A673 (cell line): ENCODE results near the gene MTFMT. TPM values are rescaled to one million over a fixed set of nuclear protein-coding genes. Genes with fewer than 3 reads are reported as not detected.
"Not testable (repeated sequence)": the region's sequence is repeated elsewhere in the genome, so short reads cannot be mapped to it uniquely, and the experiment has no call there.

Experiments used
- BruUV-seq: library from RNA; stranded (reverse); fragments of 400-500 nt; replicated peaks from 2 replicates; lab custom pipeline; 2021; lab: Mats Ljungman, UMichigan
- CTCF ChIA-PET: fragments of 300-600 bp; sonication (Branson Sonifier 250); formaldehyde crosslinking; loops from one replicate; lab custom pipeline; 2022; ENCODE audit warnings: antibody characterized with exemption; lab: Charles Lee
- POLR2A ChIA-PET: fragments of 300-600 bp; sonication (Branson Sonifier 250); formaldehyde crosslinking; loops from one replicate; lab custom pipeline; 2022; ENCODE audit warnings: antibody characterized with exemption; ENCODE audit not compliant: low non-redundant PET; lab: Charles Lee
- DNase-seq: peaks from one replicate; pipeline ENCODE4 v3.0.0-alpha.2; 2015; ENCODE audit warnings: low spot score
- H3K27ac ChIP-seq: fragments of 200-600 bp; sonication (generic); 2 replicates; pipeline ENCODE4 v1.5.1; 2016; ENCODE audit warnings: mixed run types, low read depth, mild to moderate bottlenecking, mixed read lengths, antibody characterized with exemption, low read length; ENCODE audit not compliant: poor library complexity, severe bottlenecking
- H3K27me3 ChIP-seq: fragments of 200-600 bp; sonication (generic); replicated peaks from 2 replicates; pipeline ENCODE4 v1.6.1; 2017; ENCODE audit warnings: mixed run types, low read depth, mild to moderate bottlenecking, mixed read lengths, antibody characterized with exemption, low read length; ENCODE audit not compliant: insufficient read depth, poor library complexity
- H3K36me3 ChIP-seq: fragments of 200-600 bp; sonication (generic); 2 replicates; pipeline ENCODE4 v1.6.1; 2016; ENCODE audit warnings: mixed run types, mild to moderate bottlenecking, mixed read lengths, antibody characterized with exemption, low read length; ENCODE audit not compliant: insufficient read depth, poor library complexity, severe bottlenecking
- H3K4me1 ChIP-seq: fragments of 200-600 bp; sonication (generic); 2 replicates; pipeline ENCODE4 v1.6.1; 2017; ENCODE audit warnings: mixed run types, mild to moderate bottlenecking, mixed read lengths, antibody characterized with exemption, low read length; ENCODE audit not compliant: insufficient read depth, poor library complexity, severe bottlenecking
- H3K4me3 ChIP-seq: fragments of 200-600 bp; sonication (generic); 2 replicates; pipeline ENCODE4 v1.5.1; 2016; ENCODE audit warnings: low read depth, mixed run types, mild to moderate bottlenecking, mixed read lengths, low read length; ENCODE audit not compliant: poor library complexity, severe bottlenecking
- H3K9me3 ChIP-seq: fragments of 200-600 bp; sonication (generic); 2 replicates; pipeline ENCODE4 v1.6.1; 2016; ENCODE audit warnings: mixed run types, low read depth, mild to moderate bottlenecking, mixed read lengths, antibody characterized with exemption, low read length; ENCODE audit not compliant: poor library complexity, severe bottlenecking
- EZH2 ChIP-seq: fragments of 200-600 bp; sonication (generic); IDR thresholded peaks from 2 replicates; pipeline ENCODE4 v1.6.1; 2017; ENCODE audit warnings: borderline replicate concordance, low read depth, mild to moderate bottlenecking, mixed read lengths, antibody characterized with exemption, low read length; ENCODE audit not compliant: poor library complexity, severe bottlenecking
- intact Hi-C: fragments of 100-400 bp; cut with micrococcal nuclease; formaldehyde crosslinking; loops from one replicate; pipeline ENCODE4 v1.10.0; 2022; ENCODE audit not compliant: unreplicated experiment
- total RNA-seq: library from RNA; stranded (reverse); gene quantifications from 2 replicates; pipeline ENCODE4 v1.2.3, GENCODE V29; 2021
- TF ChIP-seq, protein P1 (sequence below): fragments of 300-800, 200-600 bp; sonication (generic); conservative IDR thresholded peaks from 2 replicates; pipeline ENCODE4 v1.5.1; 2017; ENCODE audit warnings: low read depth, mild to moderate bottlenecking, antibody characterized with exemption, low read length, moderate library complexity, mixed read lengths

Gene MTFMT
- total RNA-seq, 1 experiment from 2014 or later: 26.2 TPM

DNA sequence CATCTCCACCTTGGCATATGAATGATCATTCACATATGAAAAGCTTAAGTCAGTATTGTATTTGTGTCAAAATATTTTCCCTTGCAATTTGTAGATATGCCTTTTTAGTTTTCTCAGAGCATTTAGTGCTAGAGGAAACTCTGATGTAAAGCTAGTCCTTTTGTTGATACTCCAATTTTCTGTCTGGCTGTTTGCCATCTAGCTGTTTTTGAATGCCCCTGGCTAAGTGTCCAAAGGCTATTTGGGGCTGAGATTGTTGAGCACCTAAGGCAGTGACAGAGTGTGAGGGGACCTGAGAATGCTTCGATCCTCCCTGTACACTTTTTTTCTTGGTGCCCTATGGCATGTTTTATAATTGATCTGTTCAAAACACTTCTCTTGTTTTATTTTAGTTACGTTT, 18.8 kb upstream of the MTFMT start:
- H3K4me1 ChIP-seq: peaks cover 11% of the 10 kb centered on the region
- TF ChIP-seq, protein P1, sequence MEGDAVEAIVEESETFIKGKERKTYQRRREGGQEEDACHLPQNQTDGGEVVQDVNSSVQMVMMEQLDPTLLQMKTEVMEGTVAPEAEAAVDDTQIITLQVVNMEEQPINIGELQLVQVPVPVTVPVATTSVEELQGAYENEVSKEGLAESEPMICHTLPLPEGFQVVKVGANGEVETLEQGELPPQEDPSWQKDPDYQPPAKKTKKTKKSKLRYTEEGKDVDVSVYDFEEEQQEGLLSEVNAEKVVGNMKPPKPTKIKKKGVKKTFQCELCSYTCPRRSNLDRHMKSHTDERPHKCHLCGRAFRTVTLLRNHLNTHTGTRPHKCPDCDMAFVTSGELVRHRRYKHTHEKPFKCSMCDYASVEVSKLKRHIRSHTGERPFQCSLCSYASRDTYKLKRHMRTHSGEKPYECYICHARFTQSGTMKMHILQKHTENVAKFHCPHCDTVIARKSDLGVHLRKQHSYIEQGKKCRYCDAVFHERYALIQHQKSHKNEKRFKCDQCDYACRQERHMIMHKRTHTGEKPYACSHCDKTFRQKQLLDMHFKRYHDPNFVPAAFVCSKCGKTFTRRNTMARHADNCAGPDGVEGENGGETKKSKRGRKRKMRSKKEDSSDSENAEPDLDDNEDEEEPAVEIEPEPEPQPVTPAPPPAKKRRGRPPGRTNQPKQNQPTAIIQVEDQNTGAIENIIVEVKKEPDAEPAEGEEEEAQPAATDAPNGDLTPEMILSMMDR: no peak
- no peak for TF ChIP-seq EZH2
- H3K4me3 ChIP-seq: no peak overlapping the region
- no peak overlapping the region for H3K27ac ChIP-seq
- no peak for DNase-seq
- no peaks in the 10 kb centered on the region for H3K9me3 ChIP-seq
- no TSS peak for BruUV-seq
- intact Hi-C loops: no loop called here
- ChIA-PET POLR2A (no interaction called here), CTCF (no interaction called here)
- H3K27me3 ChIP-seq: no peaks in the 10 kb centered on the region
- no peaks in the 10 kb centered on the region for H3K36me3 ChIP-seq

DNA sequence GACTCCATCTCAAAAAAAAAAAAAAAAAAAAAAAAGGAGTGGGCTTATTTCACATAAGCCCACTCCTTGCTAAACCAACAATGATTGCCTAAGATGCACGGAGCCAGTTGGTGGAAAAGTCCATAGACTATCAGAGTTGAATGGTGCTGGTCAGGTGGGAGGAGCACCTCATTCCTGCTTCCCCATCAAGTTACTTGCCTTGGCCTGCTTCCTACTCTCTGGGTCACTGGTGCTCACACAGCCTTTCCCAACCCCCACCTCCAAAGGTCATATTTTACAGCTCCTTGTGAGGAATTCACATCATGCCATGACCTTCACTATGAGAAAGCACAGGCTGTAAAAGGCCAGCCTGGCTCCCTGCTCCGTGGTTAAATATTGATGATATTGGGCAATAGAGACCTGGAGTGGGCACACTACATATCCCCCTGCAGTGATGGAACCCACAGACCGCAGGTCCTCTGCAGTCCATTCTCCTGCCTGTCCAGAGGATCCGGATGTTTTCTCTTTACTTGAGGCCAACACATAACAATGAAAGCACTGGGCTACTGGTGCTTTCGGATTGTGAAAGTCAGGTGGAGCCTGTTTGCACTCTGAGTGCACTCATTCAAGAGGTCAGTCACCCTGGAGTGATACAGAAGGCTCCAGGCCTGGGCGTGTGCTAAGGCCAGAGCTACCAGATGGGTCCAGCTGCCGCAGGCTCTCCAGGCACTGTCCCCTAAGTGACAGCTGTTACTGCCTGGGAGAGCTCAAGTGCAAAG, 15.5 kb upstream of the MTFMT start, which contains the start of gene SLC51B:
Gene SLC51B (plus strand): TSS at position 664 of the 758 bp plus-strand sequence. CDS start 4,618 bp downstream, outside the sequence.
- H3K4me3 ChIP-seq: no peak within 1 kb of the TSS
- H3K27ac ChIP-seq: no peak within 1 kb of the TSS
- no peaks in the 10 kb centered on the region for H3K27me3 ChIP-seq
- intact Hi-C loops: no loop called here
- ChIA-PET CTCF (no interaction called here), POLR2A (no interaction called here)
- no peak for DNase-seq
- no peaks in the 10 kb centered on the region for H3K36me3 ChIP-seq
- no peaks in the 10 kb centered on the region for H3K9me3 ChIP-seq
- TF ChIP-seq EZH2: no peak
- TF ChIP-seq, protein P1: no peak
- H3K4me1 ChIP-seq: peaks cover 10% of the 10 kb centered on the region
- no TSS peak for BruUV-seq

DNA sequence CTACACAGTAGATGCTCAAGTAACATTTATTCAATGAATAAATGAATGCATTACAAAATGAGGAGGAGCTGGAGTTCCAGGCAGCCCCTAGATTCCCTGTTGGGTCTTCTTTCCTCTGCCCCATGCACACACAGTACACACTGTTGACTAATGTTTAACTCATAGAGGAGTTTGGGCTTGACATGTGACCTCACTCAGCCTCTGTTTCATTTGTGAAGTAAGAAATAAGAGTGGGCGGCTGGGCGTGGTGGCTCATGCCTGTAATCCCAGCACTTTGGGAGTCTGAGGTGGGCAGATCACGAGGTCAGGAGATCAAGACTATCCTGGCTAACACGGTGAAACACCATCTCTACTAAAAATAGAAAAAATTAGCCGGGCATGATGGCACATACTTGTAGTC, 14.8 kb upstream of the MTFMT start:
- H3K36me3 ChIP-seq, CTCF ChIA-PET, H3K27ac ChIP-seq, POLR2A ChIA-PET, H3K4me1 ChIP-seq, H3K27me3 ChIP-seq, intact Hi-C loops, H3K9me3 ChIP-seq, BruUV-seq, DNase-seq, H3K4me3 ChIP-seq: not testable (repeated sequence)
